ENCODE data around the gene AOX1.
"Not testable (repeated sequence)": the region's sequence is repeated elsewhere in the genome, so short reads cannot be mapped to it uniquely, and the experiment has no call there.

The AOX1 gene

DNA sequence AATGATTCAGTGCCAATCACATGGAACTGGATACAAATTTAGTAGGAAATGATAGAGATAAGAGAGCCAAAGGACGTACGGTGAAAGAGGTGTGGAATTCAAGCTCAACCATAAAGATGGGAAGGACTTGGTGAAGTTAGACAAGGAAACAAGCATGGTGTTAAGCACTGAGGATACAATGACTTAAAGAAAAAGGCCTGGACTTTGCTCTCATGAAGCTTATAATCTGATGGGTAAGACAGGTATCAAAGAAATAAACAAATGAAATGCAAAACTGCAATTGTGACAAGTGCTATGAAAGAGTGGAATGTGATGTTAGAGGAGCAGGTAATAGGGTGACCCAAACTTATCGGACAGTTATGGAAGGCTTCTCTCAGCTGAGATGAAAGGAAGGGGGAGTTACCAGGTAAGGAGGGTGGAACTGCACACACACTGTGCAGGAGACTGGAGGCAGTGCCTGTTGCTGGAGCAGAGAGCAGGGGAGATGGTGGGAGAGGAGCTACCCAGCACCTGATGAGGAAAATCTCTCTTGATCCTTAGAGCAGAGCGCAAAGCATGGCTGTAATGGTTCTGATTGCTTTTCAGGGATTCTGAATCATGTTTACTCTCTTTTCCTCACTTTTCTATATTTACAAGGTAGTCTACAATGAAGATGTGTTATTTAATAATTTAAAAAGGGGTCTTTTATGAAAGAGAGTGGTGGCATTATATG is 118.3 kb downstream of the AOX1 start:
- no peak for DNase-seq

GRCh38 chr2:200705305-200706041 is 119.7 kb downstream of the AOX1 start:
- DNase-seq: no peak

DNA sequence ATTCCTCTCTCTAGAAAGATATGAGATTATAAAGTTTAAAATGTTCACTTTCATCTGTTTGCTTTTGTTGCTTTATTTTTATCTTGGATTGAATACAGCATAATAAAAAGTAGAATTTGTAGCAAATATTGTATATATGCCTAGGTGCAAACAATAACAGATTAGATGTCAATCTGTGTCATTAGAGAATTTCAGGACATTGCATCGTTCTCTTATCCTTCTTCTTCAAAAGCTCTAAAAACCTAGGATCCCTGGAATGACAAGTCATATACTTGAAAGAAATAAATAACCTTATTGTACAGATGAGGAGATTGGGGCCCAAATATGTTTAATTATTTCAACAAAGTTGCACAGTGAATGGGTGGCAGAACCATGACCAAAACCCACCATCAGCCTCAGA is 123.1 kb downstream of the AOX1 start:
- no peak for DNase-seq

- peak; percentile 87 for DNase-seq
Measured at GRCh38 chr2:200713003-200713703, 127.3 kb downstream of the AOX1 start.

- DNase-seq: no peak
Measured at GRCh38 chr2:200713704-200714064, 127.9 kb downstream of the AOX1 start.

GRCh38 chr2:200715014-200715413 is 129.2 kb downstream of the AOX1 start:
- not testable (repeated sequence) for DNase-seq

GRCh38 chr2:200716386-200716785 is 130.6 kb downstream of the AOX1 start:
- DNase-seq: no peak

Data from DMS 273 treated with DMSO at 0.1 percent for 48 hours (cell line).